HCT116 (cell line): ENCODE data around the gene LIPN. TPM values are rescaled to one million over a fixed set of nuclear protein-coding genes. Genes with fewer than 3 reads are reported as not detected.

Experiments
- ATAC-seq: fragments of 200-7000 bp; cut with Tn5 transposase; 2 replicates; pipeline ENCODE4 v1.9.1; 2020; ENCODE audit warnings: mild to moderate bottlenecking, moderate library complexity
- Bru-seq: library from RNA; stranded (reverse); fragments of 400-500 nt; gene quantifications from one replicate; lab custom pipeline; 2021; lab: Mats Ljungman, UMichigan
- BruChase-seq, 2 experiments: library from RNA; stranded (reverse); fragments of 400-500 nt; gene quantifications; one replicate each; lab custom pipeline; 2021; lab: Mats Ljungman, UMichigan
- BruUV-seq: library from RNA; stranded (reverse); fragments of 400-500 nt; replicated peaks from 2 replicates; lab custom pipeline; 2021; lab: Mats Ljungman, UMichigan
- CTCF ChIA-PET: fragments of 300-600 bp; sonication (Branson Sonifier 250); formaldehyde crosslinking; loops from one replicate; lab custom pipeline; 2021; ENCODE audit warnings: antibody characterized with exemption; lab: Charles Lee
- POLR2A ChIA-PET: fragments of 300-600, 350-600 bp; sonication (Branson Sonifier 250); formaldehyde crosslinking; loops from one replicate; lab custom pipeline; 2021; ENCODE audit warnings: antibody characterized with exemption; lab: Charles Lee
- RAD21 ChIA-PET, 2 experiments: fragments of 300-600 bp; sonication (Branson Sonifier 250); formaldehyde crosslinking; loops; one replicate each; lab custom pipeline; 2023; ENCODE audit warnings: low total read pairs in 2 of 2; ENCODE audit not compliant: uncharacterized antibody in 2 of 2, unreplicated experiment in 2 of 2, low non-redundant PET in 1 of 2; lab: Charles Lee
- DNase-seq: peaks from one replicate; pipeline ENCODE4 v3.0.0-alpha.2; 2010; ENCODE audit warnings: low read depth, low spot score
- H2AFZ ChIP-seq: fragments of 200-600 bp; shearing (Covaris generic), sonication (generic); 2 replicates; pipeline ENCODE4 v1.6.1; 2017; ENCODE audit warnings: low read depth, mixed run types, mixed read lengths, antibody characterized with exemption, low read length; ENCODE audit not compliant: poor library complexity, severe bottlenecking
- H3K27ac ChIP-seq: 2 replicates; pipeline ENCODE4 v1.5.1; 2012; ENCODE audit warnings: low read depth, low read length
- H3K27me3 ChIP-seq: fragments of 200-600 bp; sonication (generic); 2 replicates; pipeline ENCODE4 v1.6.1; 2016; ENCODE audit warnings: mixed run types, low read length, mixed read lengths; ENCODE audit not compliant: insufficient read depth
- H3K36me3 ChIP-seq, 2 experiments: fragments of 200-500 bp in 1 of 2; fragments of 200-600 bp in 1 of 2; sonication (Bioruptor generic) in 1 of 2; sonication (generic) in 1 of 2; 2 replicates each; pipeline versions ENCODE4 v1.5.1 to v1.6.1; 2014 to 2016; ENCODE audit warnings: low read length in 2 of 2, inconsistent platforms in 1 of 2, mixed read lengths in 1 of 2, mixed run types in 1 of 2; ENCODE audit not compliant: insufficient read depth in 2 of 2, control insufficient read depth in 1 of 2
- H3K4me1 ChIP-seq, 2 experiments: fragments of 200-600 bp in 1 of 2; sonication (generic) in 1 of 2; 2 replicates each; pipeline versions ENCODE4 v1.5.1 to v1.6.1; 2012 to 2017; ENCODE audit warnings: low read length in 2 of 2, inconsistent platforms in 1 of 2, mild to moderate bottlenecking in 1 of 2, mixed read lengths in 1 of 2, mixed run types in 1 of 2, moderate library complexity in 1 of 2; ENCODE audit not compliant: insufficient read depth in 2 of 2, control insufficient read depth in 1 of 2
- H3K4me2 ChIP-seq: fragments of 200-600 bp; sonication (generic); 2 replicates; pipeline ENCODE4 v1.6.1; 2017; ENCODE audit warnings: mixed run types, low read length, mixed read lengths
- H3K4me3 ChIP-seq, 2 experiments: fragments of 200-600 bp in 1 of 2; sonication (generic) in 1 of 2; replicated peaks in 1 of 2; 2 replicates each; pipeline ENCODE4 v1.5.1; 2011 to 2016; ENCODE audit warnings: low read length in 2 of 2, control low read depth in 1 of 2, low read depth in 1 of 2, mild to moderate bottlenecking in 1 of 2, mixed read lengths in 1 of 2, mixed run types in 1 of 2
- H3K79me2 ChIP-seq: fragments of 200-600 bp; sonication (generic); 2 replicates; pipeline ENCODE4 v1.6.1; 2017; ENCODE audit warnings: mild to moderate bottlenecking, mixed run types, low read length, moderate library complexity, mixed read lengths; ENCODE audit not compliant: insufficient read depth
- H3K9ac ChIP-seq: fragments of 200-600 bp; sonication (generic); 2 replicates; pipeline ENCODE4 v1.6.1; 2016; ENCODE audit warnings: low read length, mixed read lengths
- H3K9me2 ChIP-seq: fragments of 200-600 bp; sonication (generic), shearing (Covaris generic); 2 replicates; pipeline ENCODE4 v1.6.1; 2017; ENCODE audit warnings: mixed run types, mild to moderate bottlenecking, moderate library complexity; ENCODE audit not compliant: insufficient read depth
- H3K9me3 ChIP-seq, 2 experiments: fragments of 200-500 bp in 1 of 2; fragments of 200-600 bp in 1 of 2; sonication (Bioruptor generic) in 1 of 2; sonication (generic) in 1 of 2; 2 replicates each; pipeline ENCODE4 v1.6.1; 2014 to 2017; ENCODE audit warnings: low read length in 2 of 2, mixed read lengths in 2 of 2, inconsistent platforms in 1 of 2, low read depth in 1 of 2, mild to moderate bottlenecking in 1 of 2, mixed run types in 1 of 2, moderate library complexity in 1 of 2; ENCODE audit not compliant: control insufficient read depth in 1 of 2, insufficient read depth in 1 of 2
- H4K20me1 ChIP-seq: fragments of 200-600 bp; sonication (generic), shearing (Covaris generic); 2 replicates; pipeline ENCODE4 v1.6.1; 2017; ENCODE audit warnings: mixed run types, mild to moderate bottlenecking, moderate library complexity; ENCODE audit not compliant: insufficient read depth
- FOSL1 ChIP-seq: IDR thresholded peaks from 2 replicates; pipeline ENCODE4 v1.6.1; 2012; ENCODE audit warnings: low read depth
- JUND ChIP-seq: IDR thresholded peaks from 2 replicates; pipeline ENCODE4 v1.6.1; 2012
- SIN3A ChIP-seq: IDR thresholded peaks from 2 replicates; pipeline ENCODE4 v1.6.1; 2012; ENCODE audit warnings: low read depth
- SP1 ChIP-seq: IDR thresholded peaks from 2 replicates; pipeline ENCODE4 v1.6.1; 2012; ENCODE audit warnings: low read depth
- SRF ChIP-seq: IDR thresholded peaks from 2 replicates; pipeline ENCODE4 v1.6.1; 2012; ENCODE audit warnings: low read depth
- TCF7L2 ChIP-seq: IDR thresholded peaks from 2 replicates; pipeline ENCODE4 v1.7.0; 2011; ENCODE audit warnings: borderline replicate concordance, inconsistent platforms; ENCODE audit not compliant: insufficient read depth, insufficient read length; ENCODE audit errors: extremely low read depth
- intact Hi-C: fragments of 100-400 bp; cut with micrococcal nuclease; formaldehyde crosslinking; loops from 2 replicates; pipeline ENCODE4 v1.10.0; 2022
- long read RNA-seq: library from polyadenylated mRNA; unstranded; transcript quantifications from one replicate; pipeline ENCODE4 v2.0.0, GENCODE V29; 2021; ENCODE audit not compliant: unreplicated experiment
- polyA plus RNA-seq: library from polyadenylated mRNA; unstranded; fragments of >200 nt; gene quantifications from 2 replicates; pipeline ENCODE4 v1.2.1, GENCODE V29; 2012; ENCODE audit warnings: missing spikeins
- total RNA-seq: library from RNA; stranded (reverse); gene quantifications from one replicate; pipeline ENCODE4 v1.2.1, GENCODE V29; 2021; ENCODE audit not compliant: unreplicated experiment
- TF ChIP-seq, protein P1 (sequence below): IDR thresholded peaks from 2 replicates; pipeline ENCODE4 v1.6.1; 2011; ENCODE audit warnings: mild to moderate bottlenecking, low read length, moderate library complexity; ENCODE audit not compliant: insufficient replicate concordance; ENCODE audit errors: extremely low read depth
- TF ChIP-seq, protein P2 (sequence below): IDR thresholded peaks from 2 replicates; pipeline ENCODE4 v1.6.1; 2012; ENCODE audit warnings: low read depth

The LIPN gene, protein sequence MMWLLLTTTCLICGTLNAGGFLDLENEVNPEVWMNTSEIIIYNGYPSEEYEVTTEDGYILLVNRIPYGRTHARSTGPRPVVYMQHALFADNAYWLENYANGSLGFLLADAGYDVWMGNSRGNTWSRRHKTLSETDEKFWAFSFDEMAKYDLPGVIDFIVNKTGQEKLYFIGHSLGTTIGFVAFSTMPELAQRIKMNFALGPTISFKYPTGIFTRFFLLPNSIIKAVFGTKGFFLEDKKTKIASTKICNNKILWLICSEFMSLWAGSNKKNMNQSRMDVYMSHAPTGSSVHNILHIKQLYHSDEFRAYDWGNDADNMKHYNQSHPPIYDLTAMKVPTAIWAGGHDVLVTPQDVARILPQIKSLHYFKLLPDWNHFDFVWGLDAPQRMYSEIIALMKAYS
- total RNA-seq, result not detected
- polyA plus RNA-seq, result not detected in 2 replicates
- Bru-seq, nascent RNA, result not detected
- BruChase-seq, experiment 1, labeled RNA remaining after a 6-hour chase, result percentile 5 among the genes with signal in this experiment
- not detected for BruChase-seq, experiment 2, labeled RNA remaining after a 2-hour chase
- long read RNA-seq, result 0 reads

DNA sequence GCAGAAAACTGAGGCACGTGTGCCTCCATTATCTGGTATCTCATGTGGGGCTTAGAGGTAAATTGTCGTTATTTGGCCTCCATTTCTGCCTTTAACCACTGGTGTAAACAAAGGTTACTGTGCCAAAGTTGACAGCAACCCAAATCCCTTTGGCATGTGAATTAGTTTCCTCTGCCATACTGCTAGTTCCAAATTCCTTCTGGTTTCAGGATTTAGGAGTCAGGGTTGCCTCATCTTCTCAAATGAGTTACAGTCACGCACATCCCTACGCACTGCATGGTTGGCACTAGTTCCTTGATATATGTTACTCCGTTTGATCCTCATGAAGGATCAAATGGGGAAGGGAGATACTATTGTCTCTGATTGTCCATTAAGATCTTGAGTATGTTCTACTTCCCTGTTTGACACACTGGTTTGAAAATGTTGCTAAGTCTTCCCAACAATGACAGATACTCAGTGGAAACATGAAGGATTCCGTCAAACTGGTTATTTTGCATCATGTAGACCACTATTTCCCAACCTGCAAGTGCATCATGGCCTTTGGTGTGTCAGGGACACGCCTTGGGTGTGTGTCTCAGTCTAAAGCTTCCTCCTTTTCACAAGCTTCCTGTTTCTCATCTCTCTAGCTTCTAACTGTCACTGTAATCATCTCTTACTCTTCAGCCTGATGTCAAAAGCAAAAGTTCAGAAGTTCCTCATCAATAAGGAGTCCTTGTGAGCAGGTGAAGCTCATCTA is at the start of gene LIPN:
TSS of gene LIPN (plus strand) at position 655 of the 736 bp plus-strand sequence. CDS start 1,386 bp downstream, outside the sequence.
- POLR2A ChIA-PET, result no interaction called here
- CTCF ChIA-PET, result interaction anchor here (0.8 to 2.1 kb wide), 2 partner anchors 31 to 194 kb away, joined by 5 to 6 read pairs; no protein-coding TSS in a partner anchor

More for the DNA sequence above, at the start of gene LIPN:
- no peaks in the 10 kb centered on the region for H3K79me2 ChIP-seq
- RAD21 ChIA-PET, result no interaction called here
- TF ChIP-seq FOSL1, result no peak
- no peak for TF ChIP-seq SP1
- TF ChIP-seq SRF, result no peak
- TF ChIP-seq, protein P1, sequence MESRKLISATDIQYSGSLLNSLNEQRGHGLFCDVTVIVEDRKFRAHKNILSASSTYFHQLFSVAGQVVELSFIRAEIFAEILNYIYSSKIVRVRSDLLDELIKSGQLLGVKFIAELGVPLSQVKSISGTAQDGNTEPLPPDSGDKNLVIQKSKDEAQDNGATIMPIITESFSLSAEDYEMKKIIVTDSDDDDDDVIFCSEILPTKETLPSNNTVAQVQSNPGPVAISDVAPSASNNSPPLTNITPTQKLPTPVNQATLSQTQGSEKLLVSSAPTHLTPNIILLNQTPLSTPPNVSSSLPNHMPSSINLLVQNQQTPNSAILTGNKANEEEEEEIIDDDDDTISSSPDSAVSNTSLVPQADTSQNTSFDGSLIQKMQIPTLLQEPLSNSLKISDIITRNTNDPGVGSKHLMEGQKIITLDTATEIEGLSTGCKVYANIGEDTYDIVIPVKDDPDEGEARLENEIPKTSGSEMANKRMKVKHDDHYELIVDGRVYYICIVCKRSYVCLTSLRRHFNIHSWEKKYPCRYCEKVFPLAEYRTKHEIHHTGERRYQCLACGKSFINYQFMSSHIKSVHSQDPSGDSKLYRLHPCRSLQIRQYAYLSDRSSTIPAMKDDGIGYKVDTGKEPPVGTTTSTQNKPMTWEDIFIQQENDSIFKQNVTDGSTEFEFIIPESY, result no peak
- TF ChIP-seq, protein P2, sequence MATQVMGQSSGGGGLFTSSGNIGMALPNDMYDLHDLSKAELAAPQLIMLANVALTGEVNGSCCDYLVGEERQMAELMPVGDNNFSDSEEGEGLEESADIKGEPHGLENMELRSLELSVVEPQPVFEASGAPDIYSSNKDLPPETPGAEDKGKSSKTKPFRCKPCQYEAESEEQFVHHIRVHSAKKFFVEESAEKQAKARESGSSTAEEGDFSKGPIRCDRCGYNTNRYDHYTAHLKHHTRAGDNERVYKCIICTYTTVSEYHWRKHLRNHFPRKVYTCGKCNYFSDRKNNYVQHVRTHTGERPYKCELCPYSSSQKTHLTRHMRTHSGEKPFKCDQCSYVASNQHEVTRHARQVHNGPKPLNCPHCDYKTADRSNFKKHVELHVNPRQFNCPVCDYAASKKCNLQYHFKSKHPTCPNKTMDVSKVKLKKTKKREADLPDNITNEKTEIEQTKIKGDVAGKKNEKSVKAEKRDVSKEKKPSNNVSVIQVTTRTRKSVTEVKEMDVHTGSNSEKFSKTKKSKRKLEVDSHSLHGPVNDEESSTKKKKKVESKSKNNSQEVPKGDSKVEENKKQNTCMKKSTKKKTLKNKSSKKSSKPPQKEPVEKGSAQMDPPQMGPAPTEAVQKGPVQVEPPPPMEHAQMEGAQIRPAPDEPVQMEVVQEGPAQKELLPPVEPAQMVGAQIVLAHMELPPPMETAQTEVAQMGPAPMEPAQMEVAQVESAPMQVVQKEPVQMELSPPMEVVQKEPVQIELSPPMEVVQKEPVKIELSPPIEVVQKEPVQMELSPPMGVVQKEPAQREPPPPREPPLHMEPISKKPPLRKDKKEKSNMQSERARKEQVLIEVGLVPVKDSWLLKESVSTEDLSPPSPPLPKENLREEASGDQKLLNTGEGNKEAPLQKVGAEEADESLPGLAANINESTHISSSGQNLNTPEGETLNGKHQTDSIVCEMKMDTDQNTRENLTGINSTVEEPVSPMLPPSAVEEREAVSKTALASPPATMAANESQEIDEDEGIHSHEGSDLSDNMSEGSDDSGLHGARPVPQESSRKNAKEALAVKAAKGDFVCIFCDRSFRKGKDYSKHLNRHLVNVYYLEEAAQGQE, result no peak
- TF ChIP-seq SIN3A, result no peak
- no peak for TF ChIP-seq TCF7L2
- TF ChIP-seq JUND, result no peak
- no peaks in the 10 kb centered on the region for H3K27me3 ChIP-seq
- H3K4me1 ChIP-seq, result no peaks in the 10 kb centered on the region
- H3K9me2 ChIP-seq, result no peaks in the 10 kb centered on the region
- H3K27ac ChIP-seq, result no peak within 1 kb of the TSS
- no peak within 1 kb of the TSS for H3K9ac ChIP-seq
- intact Hi-C loops, result no loop called here
- no peaks in the 10 kb centered on the region for H3K9me3 ChIP-seq
- no peak within 1 kb of the TSS for H3K4me2 ChIP-seq
- no peaks in the 10 kb centered on the region for H4K20me1 ChIP-seq
- no TSS peak for BruUV-seq
- ATAC-seq (no peak), DNase-seq (no peak)
- no peaks in the 10 kb centered on the region for H3K36me3 ChIP-seq
- peak within 1 kb of the TSS; percentile 59 for H2AFZ ChIP-seq
- no peak within 1 kb of the TSS for H3K4me3 ChIP-seq
